HuH-7 (cell line): ENCODE results near the gene ATP6V1D.
A peak's percentile ranks its signal among the peaks of the same experiment; 100 is the strongest.
"Not testable (repeated sequence)": the region's sequence is repeated elsewhere in the genome, so short reads cannot be mapped to it uniquely, and the experiment has no call there.

Source experiments
- DNase-seq: peaks from one replicate; pipeline ENCODE4 v3.0.0; 2011; ENCODE audit warnings: low spot score

ATP6V1D gene

GRCh38 chr14:67359775-67360469 lies at the start of gene ATP6V1D, which contains the start of gene EIF2S1:
Gene ATP6V1D (minus strand): TSS chr14:67359804. CDS start chr14:67359698, 106 bp downstream.
Gene EIF2S1 (plus strand): TSS chr14:67360328. CDS start chr14:67364768, 4,440 bp downstream.
- DNase-seq, result peak; percentile 93

DNA sequence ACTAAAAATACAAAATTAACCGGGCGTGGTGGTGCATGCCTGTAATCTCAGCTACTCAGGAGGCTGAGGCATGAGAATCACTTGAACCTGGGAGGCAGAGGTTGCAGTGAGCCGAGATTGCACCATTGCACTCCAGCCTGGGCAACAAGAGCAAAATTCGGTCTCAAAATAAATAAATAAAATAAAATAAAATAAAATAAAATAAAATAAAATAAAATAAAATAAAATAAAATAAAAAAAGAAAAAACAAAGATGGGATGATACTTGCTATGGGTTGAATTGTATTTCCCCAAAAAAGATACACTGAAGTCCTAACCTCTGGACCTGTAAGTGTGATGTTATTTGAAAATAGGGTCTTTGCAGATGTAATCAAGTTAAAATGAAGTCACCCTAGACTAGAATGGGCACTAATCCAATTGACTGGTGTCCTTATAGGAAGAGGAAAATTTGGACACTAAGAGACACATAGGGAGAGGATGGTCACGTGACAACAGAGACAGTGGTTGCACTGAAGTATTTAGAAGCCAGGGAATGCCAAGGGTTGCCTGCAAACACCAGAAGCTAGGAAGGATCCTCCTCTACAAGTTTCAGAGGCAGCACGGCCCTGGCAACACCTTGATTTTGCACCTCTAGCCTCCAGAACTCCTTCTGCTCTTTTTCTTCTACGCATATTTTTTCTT lies 48.7 kb upstream of the ATP6V1D start:
- not testable (repeated sequence) for DNase-seq

DNA sequence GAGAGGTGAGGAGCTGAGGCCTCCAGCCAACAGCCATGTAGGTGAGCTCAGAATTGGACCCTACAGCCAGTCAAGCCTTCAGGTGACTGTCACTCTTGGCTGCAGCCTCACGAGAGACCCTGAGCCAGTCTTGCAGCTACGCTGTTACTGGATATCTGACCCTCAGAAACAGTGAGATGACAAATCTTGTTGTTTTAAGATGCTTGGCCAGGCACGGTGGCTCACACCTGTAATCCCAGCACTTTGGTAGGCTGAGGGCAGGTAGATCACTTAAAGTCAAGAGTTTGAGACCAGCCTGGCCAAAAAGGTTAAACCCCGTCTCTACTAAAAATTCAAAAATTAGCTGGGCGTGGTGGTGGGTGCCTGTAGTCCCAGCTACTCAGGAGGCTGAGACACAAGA lies 46.2 kb upstream of the ATP6V1D start:
- no peak for DNase-seq

- DNase-seq, result no peak
Observed at GRCh38 chr14:67400434-67400833, 40.8 kb upstream of the ATP6V1D start.

GRCh38 chr14:67397536-67397935 lies 37.9 kb upstream of the ATP6V1D start:
- DNase-seq, result no peak

- no peak for DNase-seq
Observed at GRCh38 chr14:67396381-67396970, 36.9 kb upstream of the ATP6V1D start.

DNA sequence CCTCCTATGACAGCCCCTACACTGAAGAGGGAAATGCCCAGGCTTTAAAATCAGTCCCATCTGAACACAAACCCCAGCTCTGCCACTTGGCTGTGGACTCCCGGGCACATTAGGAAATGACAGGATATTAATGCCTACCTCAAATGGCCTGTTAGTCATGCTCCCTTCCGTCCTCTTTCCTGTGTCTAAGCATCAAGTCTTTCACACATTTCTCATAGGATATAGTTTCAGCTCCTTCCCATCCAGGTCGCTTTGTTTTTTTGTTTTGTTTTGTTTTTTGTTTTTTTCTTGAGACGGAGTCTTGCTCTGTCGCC lies 36.2 kb upstream of the ATP6V1D start:
- no peak for DNase-seq

GRCh38 chr14:67395086-67395875 lies 35.7 kb upstream of the ATP6V1D start:
- DNase-seq, result no peak

DNA sequence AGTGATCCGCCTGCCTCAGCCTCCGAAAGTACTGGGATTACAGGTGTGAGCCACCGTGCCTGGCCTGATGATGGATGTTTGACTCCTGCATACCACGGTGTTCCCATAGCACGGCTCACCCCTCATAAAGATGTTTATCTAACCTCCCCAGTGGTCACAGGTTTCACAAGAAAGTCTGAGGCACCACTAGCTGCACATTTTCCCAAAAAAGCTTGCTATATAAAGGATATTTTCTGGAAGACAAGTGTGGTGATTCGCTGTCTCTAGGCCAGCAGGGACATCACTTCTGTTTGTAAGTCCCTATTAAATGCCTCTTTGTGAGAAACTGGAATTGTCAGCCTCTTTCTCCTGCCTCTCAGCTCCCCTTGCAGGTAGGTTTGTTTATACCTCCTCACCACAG lies 34.1 kb upstream of the ATP6V1D start:
- DNase-seq, result no peak

DNA sequence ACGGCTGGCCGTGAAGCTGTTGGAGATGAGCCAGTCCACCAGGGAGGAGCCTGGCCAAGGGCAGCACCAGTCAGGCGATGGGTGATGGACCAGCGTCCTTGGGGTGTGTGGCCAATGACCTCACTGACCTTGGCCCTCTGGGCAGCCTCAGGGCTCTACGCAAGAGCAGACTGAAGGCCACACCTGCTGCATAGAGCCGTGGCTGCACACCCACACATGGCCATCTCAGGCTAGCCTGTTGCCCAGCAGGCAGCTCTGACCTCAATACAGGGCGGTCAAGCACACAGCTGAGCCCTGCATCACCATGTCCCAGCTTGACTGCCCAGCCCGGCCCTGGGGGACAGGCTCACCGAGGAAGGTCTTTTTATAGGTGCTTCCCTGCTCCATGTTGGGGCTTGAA lies 33.2 kb upstream of the ATP6V1D start:
- DNase-seq, result no peak

GRCh38 chr14:67392123-67392522 lies 32.5 kb upstream of the ATP6V1D start:
- DNase-seq, result no peak

DNA sequence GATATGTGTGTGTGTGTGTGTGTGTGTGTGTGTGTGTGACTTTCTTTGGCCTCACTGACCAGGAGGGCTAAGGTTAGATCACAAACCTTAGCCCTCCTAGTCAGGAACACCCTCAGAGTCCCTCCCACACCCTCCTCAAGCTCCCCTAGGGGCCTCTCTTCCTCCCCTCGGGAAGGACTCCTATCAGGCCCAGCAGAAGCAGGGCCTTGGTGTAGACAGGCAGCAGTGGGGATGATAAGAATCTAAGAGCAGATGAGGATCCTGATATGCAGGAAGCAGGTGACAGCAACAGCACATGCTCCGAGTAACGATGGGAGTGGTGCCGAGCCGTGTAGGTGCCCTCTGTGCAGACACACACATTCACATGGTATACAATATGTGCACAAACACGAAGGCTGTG lies 31.7 kb upstream of the ATP6V1D start:
- DNase-seq, result no peak

- DNase-seq, result no peak
Observed at GRCh38 chr14:67389811-67390534, 30.4 kb upstream of the ATP6V1D start.

- DNase-seq, result no peak
Observed at GRCh38 chr14:67389275-67389674, 29.7 kb upstream of the ATP6V1D start.

- no peak for DNase-seq
Observed at GRCh38 chr14:67387195-67387594, 27.6 kb upstream of the ATP6V1D start.

DNA sequence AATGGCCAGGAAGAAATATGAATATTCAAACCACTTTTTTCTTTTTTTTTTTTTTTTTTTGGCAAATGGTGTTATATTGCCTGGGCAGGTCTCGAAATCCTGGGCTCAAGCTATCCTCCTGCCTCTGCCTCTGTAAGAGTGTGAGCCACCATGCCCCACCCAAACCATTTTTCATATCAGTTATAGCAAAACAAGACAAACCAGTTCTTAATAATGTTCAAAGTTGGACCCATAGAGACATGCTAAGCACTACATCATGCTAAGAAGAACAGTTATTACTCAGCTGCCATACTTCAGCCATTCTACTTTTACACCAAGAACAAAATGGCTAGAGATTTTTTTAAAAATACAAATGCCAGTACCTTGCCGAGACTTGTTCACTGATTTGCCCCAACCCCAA lies 26.0 kb upstream of the ATP6V1D start:
- DNase-seq, result no peak

- no peak for DNase-seq
Observed at GRCh38 chr14:67385120-67385519, 25.5 kb upstream of the ATP6V1D start.

- no peak for DNase-seq
Observed at GRCh38 chr14:67377916-67378315, 18.3 kb upstream of the ATP6V1D start.

DNA sequence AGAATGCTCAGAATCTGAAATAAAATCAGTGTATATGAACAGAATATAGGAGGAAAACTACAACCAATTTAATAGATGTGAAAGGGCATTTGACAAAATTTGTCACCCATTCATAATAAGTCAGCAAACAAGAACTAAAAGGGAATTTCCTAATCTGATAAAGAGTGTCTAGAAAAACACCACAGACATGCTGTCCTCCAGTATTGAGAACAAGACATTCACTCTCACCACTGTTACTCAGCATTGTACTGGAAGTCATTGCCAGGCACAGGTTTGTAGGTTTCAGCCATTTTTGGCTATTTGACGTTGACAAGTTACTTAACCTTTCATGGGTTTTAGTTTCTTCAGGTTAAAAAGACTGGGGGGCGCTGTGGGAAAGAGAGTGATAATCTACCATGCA lies 13.7 kb upstream of the ATP6V1D start:
- no peak for DNase-seq

DNA sequence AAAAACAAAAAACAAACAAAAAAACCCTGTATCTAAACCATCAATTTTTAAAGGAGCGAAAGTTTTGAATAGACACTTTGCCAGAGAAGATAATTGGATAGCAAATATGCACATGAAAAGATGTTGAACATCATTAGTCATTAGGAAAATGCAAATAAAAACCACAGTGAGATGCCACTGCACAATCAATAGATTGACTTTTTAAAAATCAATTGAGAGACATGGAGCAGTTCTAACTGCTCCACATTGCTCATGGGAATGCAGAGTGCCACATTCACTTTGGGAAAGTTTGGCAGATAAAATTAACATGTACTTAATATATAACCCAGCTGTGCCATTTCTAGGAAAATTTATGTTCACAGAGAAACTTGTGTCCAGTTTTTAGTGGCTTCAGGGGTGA lies 13.2 kb upstream of the ATP6V1D start:
- DNase-seq, result no peak

DNA sequence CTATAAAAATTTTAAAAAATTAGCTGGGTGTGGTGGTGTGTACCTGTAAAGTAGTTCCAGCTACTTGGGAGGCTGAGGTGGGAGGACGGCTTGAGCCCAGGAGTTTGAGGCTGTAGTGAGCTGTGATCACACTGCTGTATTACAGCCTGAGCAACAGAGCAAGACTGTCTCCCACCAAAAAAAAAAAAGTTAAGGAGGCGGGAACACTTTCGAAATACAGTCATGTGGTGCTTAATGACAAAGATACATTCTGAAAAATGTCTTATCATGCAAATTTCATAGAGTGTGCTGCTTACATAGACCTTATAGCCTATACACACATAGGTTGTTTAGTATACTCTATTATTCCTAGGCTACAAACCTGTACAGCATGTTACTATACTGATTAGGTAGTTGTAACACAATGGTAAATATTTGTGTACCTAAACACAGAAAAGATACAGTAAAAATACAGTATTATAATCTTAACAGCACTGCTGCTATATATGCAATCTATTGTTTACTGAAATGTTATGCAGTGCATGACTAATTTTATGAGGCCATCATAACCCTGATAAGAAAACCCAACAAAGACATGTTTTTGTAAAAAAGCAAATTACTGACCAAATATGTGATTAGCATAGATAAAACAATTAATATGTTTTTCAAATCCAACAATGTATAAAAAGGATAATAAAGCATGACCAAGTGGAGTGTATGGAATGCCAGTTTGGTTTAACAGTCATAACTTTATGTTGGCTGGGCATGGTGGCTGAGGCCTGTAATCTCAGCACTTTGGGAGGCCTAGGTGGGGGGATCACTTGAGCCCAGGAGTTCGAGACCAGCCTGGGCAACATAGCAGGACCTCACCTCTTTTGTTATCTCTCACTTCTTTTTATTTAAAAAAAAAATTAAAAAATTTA lies 11.9 kb upstream of the ATP6V1D start:
- no peak for DNase-seq
